H1 (cell line): ENCODE measurements around the gene SPIB. TPM values are rescaled to one million over a fixed set of nuclear protein-coding genes. Genes with fewer than 3 reads are reported as not detected.
A peak's percentile ranks its signal among the peaks of the same experiment; 100 is the strongest.

Experiments used
- CTCF ChIA-PET: fragments of 300-600 bp; sonication (Branson Sonifier 250); formaldehyde crosslinking; loops from one replicate; lab custom pipeline; 2021; ENCODE audit not compliant: partially characterized antibody; lab: Charles Lee
- POLR2A ChIA-PET: fragments of 300-600 bp; sonication (Branson Sonifier 250); formaldehyde crosslinking; loops from one replicate; lab custom pipeline; 2021; ENCODE audit warnings: inconsistent platforms; ENCODE audit not compliant: partially characterized antibody; lab: Charles Lee
- DNase-seq, 2 experiments: peaks; one replicate each; pipeline versions ENCODE4 v3.0.0 to v3.0.0-alpha.2; 2010 to 2022; ENCODE audit warnings: low spot score in 2 of 2, low read depth in 1 of 2, mixed read lengths in 1 of 2
- FAIRE-seq: peaks from 2 replicates; lab custom pipeline; 2011; peaks lifted over from hg19 to GRCh38; lab: Jason Lieb, UNC
- H2AFZ ChIP-seq: 2 replicates; pipeline ENCODE4 v1.8.1; 2012; ENCODE audit warnings: low read length, inconsistent platforms
- H2AK5ac ChIP-seq: 2 replicates; pipeline ENCODE4 v1.6.1; 2013; ENCODE audit warnings: low read depth, low read length
- H2BK120ac ChIP-seq: replicated peaks from 2 replicates; pipeline ENCODE3; 2013; ENCODE audit warnings: low read depth, low read length, inconsistent platforms
- H2BK12ac ChIP-seq: 2 replicates; pipeline ENCODE4 v1.6.1; 2013; ENCODE audit warnings: low read depth, low read length
- H2BK15ac ChIP-seq: 2 replicates; pipeline ENCODE4 v1.6.1; 2013; ENCODE audit warnings: low read length
- H2BK20ac ChIP-seq: 2 replicates; pipeline ENCODE4 v1.6.1; 2013; ENCODE audit warnings: low read length
- H2BK5ac ChIP-seq: 2 replicates; pipeline ENCODE4 v1.6.1; 2013; ENCODE audit warnings: low read depth, low read length
- H3K14ac ChIP-seq: 2 replicates; pipeline ENCODE4 v1.6.1; 2013; ENCODE audit warnings: inconsistent platforms; ENCODE audit not compliant: insufficient read length
- H3K18ac ChIP-seq: 2 replicates; pipeline ENCODE4 v1.6.1; 2013; ENCODE audit warnings: low read length; ENCODE audit errors: extremely low read depth
- H3K23ac ChIP-seq: 2 replicates; pipeline ENCODE4 v1.6.1; 2013; ENCODE audit warnings: inconsistent platforms; ENCODE audit not compliant: insufficient read length
- H3K23me2 ChIP-seq: 2 replicates; pipeline ENCODE4 v1.6.1; 2013; ENCODE audit warnings: low read depth, low read length
- H3K27ac ChIP-seq: 2 replicates; pipeline ENCODE4 v1.6.1; 2011; ENCODE audit warnings: low read depth, low read length, inconsistent platforms
- H3K27me3 ChIP-seq, 4 experiments: replicated peaks in 1 of 4; 1 replicate in 1 of 4; 2 replicates in 3 of 4; pipeline versions ENCODE4 v1.6.1 to v1.8.1; 2011 to 2013; ENCODE audit warnings: low read length in 3 of 4, mild to moderate bottlenecking in 3 of 4, inconsistent platforms in 2 of 4, mixed read lengths in 2 of 4, moderate library complexity in 1 of 4; ENCODE audit not compliant: control insufficient read depth in 3 of 4, insufficient read depth in 3 of 4; ENCODE audit errors: extremely low read depth in 1 of 4
- H3K36me3 ChIP-seq, 4 experiments: 2 replicates each; pipeline versions ENCODE4 v1.6.1 to v1.8.1; 2011 to 2013; ENCODE audit warnings: mild to moderate bottlenecking in 4 of 4, low read length in 3 of 4, moderate library complexity in 2 of 4, control low read depth in 1 of 4, inconsistent platforms in 1 of 4; ENCODE audit not compliant: insufficient read depth in 4 of 4, control insufficient read depth in 2 of 4
- H3K4ac ChIP-seq: replicated peaks from 2 replicates; pipeline ENCODE3; 2013; ENCODE audit warnings: low read length, low read depth, mixed read lengths, inconsistent platforms; ENCODE audit not compliant: insufficient read length
- H3K4me1 ChIP-seq, 4 experiments: replicated peaks in 1 of 4; 1 replicate in 1 of 4; 2 replicates in 3 of 4; pipeline versions ENCODE4 v1.6.1 to v1.8.1; 2011 to 2013; ENCODE audit warnings: low read length in 3 of 4, inconsistent platforms in 2 of 4, mixed read lengths in 1 of 4; ENCODE audit not compliant: insufficient read depth in 4 of 4, control insufficient read depth in 3 of 4
- H3K4me2 ChIP-seq, 2 experiments: 2 replicates each; pipeline versions ENCODE4 v1.6.1 to v1.8.1; 2011 to 2013; ENCODE audit warnings: low read depth in 2 of 2, low read length in 2 of 2, control low read depth in 1 of 2, inconsistent platforms in 1 of 2, mild to moderate bottlenecking in 1 of 2; ENCODE audit not compliant: insufficient read depth in 1 of 2
- H3K4me3 ChIP-seq, 4 experiments: fragments of 200-600, 300-600 bp in 1 of 4; sonication (generic), shearing (Covaris generic), sonication (Bioruptor Twin) in 1 of 4; 2 replicates each; pipeline versions ENCODE4 v1.5.1 to v1.8.1; 2011 to 2016; ENCODE audit warnings: low read length in 4 of 4, low read depth in 3 of 4, control low read depth in 2 of 4, inconsistent platforms in 2 of 4, mild to moderate bottlenecking in 2 of 4, mixed read lengths in 1 of 4, moderate library complexity in 1 of 4; ENCODE audit not compliant: insufficient read depth in 2 of 4; ENCODE audit errors: extremely low read depth in 1 of 4
- H3K56ac ChIP-seq: replicated peaks from 2 replicates; pipeline ENCODE3; 2013; ENCODE audit warnings: low read depth, mild to moderate bottlenecking, mixed read lengths, low read length, inconsistent platforms; ENCODE audit not compliant: insufficient read length
- H3K79me1 ChIP-seq: 2 replicates; pipeline ENCODE4 v1.6.1; 2013; ENCODE audit warnings: low read depth, low read length, control low read depth
- H3K79me2 ChIP-seq, 2 experiments: 2 replicates each; pipeline versions ENCODE4 v1.6.1 to v1.8.1; 2012 to 2013; ENCODE audit warnings: low read length in 2 of 2, mild to moderate bottlenecking in 2 of 2, inconsistent platforms in 1 of 2; ENCODE audit not compliant: insufficient read depth in 2 of 2, control insufficient read depth in 1 of 2
- H3K9ac ChIP-seq, 4 experiments: replicated peaks in 1 of 4; 1 replicate in 1 of 4; 2 replicates in 3 of 4; pipeline versions ENCODE4 v1.6.1 to v1.8.1; 2011 to 2013; ENCODE audit warnings: low read depth in 3 of 4, low read length in 3 of 4, control low read depth in 2 of 4, mild to moderate bottlenecking in 2 of 4, moderate library complexity in 2 of 4, inconsistent platforms in 1 of 4; ENCODE audit errors: extremely low read depth in 1 of 4
- H3K9me3 ChIP-seq, 2 experiments: 2 replicates each; pipeline versions ENCODE4 v1.6.1 to v1.8.1; 2012 to 2013; ENCODE audit warnings: mild to moderate bottlenecking in 2 of 2, moderate library complexity in 2 of 2, control low read depth in 1 of 2, inconsistent platforms in 1 of 2, low read depth in 1 of 2, low read length in 1 of 2, mixed read lengths in 1 of 2; ENCODE audit not compliant: insufficient read depth in 2 of 2
- H4K20me1 ChIP-seq, 2 experiments: replicated peaks in 1 of 2; 2 replicates each; pipeline versions ENCODE3 to v1.8.1; 2011 to 2013; ENCODE audit warnings: inconsistent platforms in 2 of 2, low read length in 2 of 2, mild to moderate bottlenecking in 1 of 2; ENCODE audit not compliant: insufficient read depth in 2 of 2, control insufficient read depth in 1 of 2
- H4K5ac ChIP-seq: 2 replicates; pipeline ENCODE4 v1.6.1; 2013; ENCODE audit warnings: low read length, low read depth, mixed read lengths, inconsistent platforms; ENCODE audit not compliant: insufficient read length
- H4K8ac ChIP-seq: 2 replicates; pipeline ENCODE4 v1.8.0; 2013; ENCODE audit warnings: mild to moderate bottlenecking, moderate library complexity, low read length, inconsistent platforms; ENCODE audit not compliant: insufficient read depth; ENCODE audit errors: extremely low read depth
- H4K91ac ChIP-seq: replicated peaks from 2 replicates; pipeline ENCODE3; 2013; ENCODE audit warnings: low read length, mixed read lengths, inconsistent platforms; ENCODE audit not compliant: insufficient read length
- ATF3 ChIP-seq: IDR thresholded peaks from 2 replicates; pipeline ENCODE4 v1.6.1; 2011; ENCODE audit warnings: low read depth, mild to moderate bottlenecking, low read length; ENCODE audit not compliant: insufficient read depth
- CTBP2 ChIP-seq: IDR thresholded peaks from 2 replicates; pipeline ENCODE4 v1.7.0; 2011; ENCODE audit warnings: borderline replicate concordance, mild to moderate bottlenecking, moderate library complexity, mixed read lengths, low read length; ENCODE audit not compliant: insufficient read depth, insufficient read length
- FOSL1 ChIP-seq: IDR thresholded peaks from 2 replicates; pipeline ENCODE4 v1.6.1; 2011; ENCODE audit warnings: mild to moderate bottlenecking, low read depth, low read length, moderate library complexity; ENCODE audit not compliant: insufficient read depth
- HDAC2 ChIP-seq, 2 experiments: fragments of 300-600 bp in 1 of 2; sonication (generic) in 1 of 2; IDR thresholded peaks; 2 replicates each; pipeline ENCODE4 v1.6.1; 2011 to 2012; ENCODE audit warnings: low read depth in 2 of 2, low read length in 2 of 2, mild to moderate bottlenecking in 2 of 2, moderate library complexity in 2 of 2, borderline replicate concordance in 1 of 2, inconsistent platforms in 1 of 2
- JUND ChIP-seq: IDR thresholded peaks from 2 replicates; pipeline ENCODE4 v1.6.1; 2011; ENCODE audit warnings: mild to moderate bottlenecking, improper control_type of control experiment, low read length
- MAX ChIP-seq: IDR thresholded peaks from 2 replicates; pipeline ENCODE4 v1.6.1; 2012; ENCODE audit warnings: inconsistent platforms
- POLR2AphosphoS5 ChIP-seq: IDR thresholded peaks from 2 replicates; pipeline ENCODE4 v1.6.1; 2011; ENCODE audit warnings: low read depth, low read length
- RBBP5 ChIP-seq: IDR thresholded peaks from 2 replicates; pipeline ENCODE4 v1.7.1; 2012; ENCODE audit warnings: low read depth, mild to moderate bottlenecking, inconsistent platforms, low read length, moderate library complexity, borderline replicate concordance
- RFX5 ChIP-seq: IDR thresholded peaks from 2 replicates; pipeline ENCODE4 v1.6.1; 2011; ENCODE audit warnings: low read depth, low read length, improper control_type of control experiment, borderline replicate concordance
- RXRA ChIP-seq: IDR thresholded peaks from 2 replicates; pipeline ENCODE4 v1.6.1; 2011; ENCODE audit warnings: low read depth, mild to moderate bottlenecking, low read length, moderate library complexity; ENCODE audit not compliant: insufficient read depth
- WGBS, 2 experiments: shearing (Covaris generic) in 1 of 2; methylation state at CpG; one replicate each; pipeline versions ENCODE4 v1.1.6 to v1.1.7; 2013 to 2015; ENCODE audit warnings: low lambda C conversion rate in 2 of 2, mixed read lengths in 2 of 2, inconsistent platforms in 1 of 2, low coverage in 1 of 2, missing lambda C conversion rate in 1 of 2; ENCODE audit not compliant: insufficient replicate concordance in 2 of 2, insufficient coverage in 1 of 2, insufficient read length in 1 of 2; ENCODE audit errors: extremely low coverage in 1 of 2, missing lambda C conversion rate in 1 of 2; 5-methylcytosine and 5-hydroxymethylcytosine counted together
- polyA plus RNA-seq, 7 experiments: library from polyadenylated mRNA; depleted of rRNA in 3 of 7; stranded (reverse) in 5 of 7; unstranded in 2 of 7; fragments of >200 nt in 5 of 7; fragments of 200-250 nt in 2 of 7; gene quantifications; 1 replicate in 5 of 7; 2 replicates in 1 of 7; 4 replicates in 1 of 7; pipeline versions ENCODE4 v1.2.1 to v1.2.3, GENCODE V29; 2011 to 2013; ENCODE audit warnings: missing spikeins in 2 of 7, mixed read lengths in 2 of 7
- total RNA-seq: library from RNA; stranded (reverse); fragmentation: NEBNext Ultra II Directional; extraction: Animal tissue kit (Norgen Biotek cat#: 25700); gene quantifications from 2 replicates; pipeline ENCODE4 v1.2.1, GENCODE V29; 2021

Gene SPIB
- total and polyA plus RNA-seq, 2 of the 8 experiments (the other 6 are each of a cell fraction or from before 2014, with no cell fraction given) = 11.1 to 17.4 TPM

- FAIRE-seq = no peak
- Histone ChIP-seq H3K79me2 (no peaks in the 10 kb centered on the region), H2BK12ac (peak overlapping the region; percentile 92; the same call in 1 of the 2 replicates), H3K36me3 (no peaks in the 10 kb centered on the region), H3K23me2 (peaks cover 12% of the 10 kb centered on the region; the same call in 1 of the 2 replicates), H2AFZ (peak overlapping the region; percentile 55; the same call in 1 of the 2 replicates), H3K79me1 (peaks cover 2% of the 10 kb centered on the region; the same call in 1 of the 2 replicates), H3K14ac (no peak overlapping the region), H2BK120ac (no peak overlapping the region), H3K9ac (peak overlapping the region in 3 of 4 experiments; percentile 3 to 13 (median 13); a peak in 3 of 7 replicates), H2BK5ac (peak overlapping the region; percentile 91; the same call in 1 of the 2 replicates), H3K4me1 (peaks cover 0 to 20% (median 12%) of the 10 kb centered on the region in 4 experiments; a peak in 6 of 7 replicates), H2BK20ac (peak overlapping the region; percentile 86; the same call in 1 of the 2 replicates), H4K20me1 (peaks cover 0 to 8% of the 10 kb centered on the region in 2 experiments), H3K27me3 (peaks cover 0 to 2% (median 0%) of the 10 kb centered on the region in 4 experiments; a peak in 1 of 7 replicates), H3K23ac (no peak overlapping the region), H4K8ac (no peak overlapping the region), H3K56ac (no peak overlapping the region), H4K5ac (no peak overlapping the region), H3K27ac (no peak overlapping the region), H3K4me3 (peak overlapping the region; percentile 39 to 67 (median 52)), H2AK5ac (no peak overlapping the region), H3K18ac (peak overlapping the region; percentile 60), H3K9me3 (no peaks in the 10 kb centered on the region), H2BK15ac (peak overlapping the region; percentile 61; the same call in 1 of the 2 replicates), H3K4me2 (peak overlapping the region; percentile 93 to 95), H3K4ac (no peak overlapping the region), H4K91ac (peak overlapping the region; percentile 75)
- 11% methylated on average over 14 of the region's 14 CpGs; no CpG with 5 or more reads in 1 of the 2 experiments for WGBS, 2 experiments
- DNase-seq = no peak
- ChIA-PET POLR2A (interaction anchor here (0.8 to 2.8 kb wide), 12 partner anchors 9 to 103 kb away, joined by 3 to 16 read pairs (median 4); partner anchors contain the start of genes MYBPC2, NR1H2 and POLD1), CTCF (interaction anchor here (0.8 to 1.1 kb wide), 3 partner anchors 9 to 43 kb away, joined by 3 to 5 read pairs (median 3); no protein-coding TSS in a partner anchor)
- TF ChIP-seq RBBP5 (0 out of 2 replicates have a peak, but pooled peaks have one; percentile 64), RXRA (no peak), ATF3 (no peak), FOSL1 (no peak), POLR2AphosphoS5 (no peak), JUND (no peak), CTBP2 (peak; percentile 31), HDAC2 (IDR thresholded peaks at IDR 0.05; ENCODE audit: borderline replicate concordance in 1 of 2, low read depth in 2 of 2, low read length in 2 of 2) (no peak), MAX (no peak), RFX5 (no peak)
These were observed 363 bp downstream of the SPIB start for GRCh38 chr19:50419022-50419579.
